ELR (cell line): ENCODE results near the gene LHFPL2.

Source experiments
- DNase-seq: peaks from one replicate; pipeline ENCODE4 v3.0.0-alpha.2; 2015; ENCODE audit warnings: low read depth

LHFPL2 gene

GRCh38 chr5:78597068-78597973, 51.3 kb downstream of the LHFPL2 start:
- DNase-seq: peak; percentile 89

- DNase-seq: no peak
These were observed 53.1 kb downstream of the LHFPL2 start for GRCh38 chr5:78595458-78595921.

DNA sequence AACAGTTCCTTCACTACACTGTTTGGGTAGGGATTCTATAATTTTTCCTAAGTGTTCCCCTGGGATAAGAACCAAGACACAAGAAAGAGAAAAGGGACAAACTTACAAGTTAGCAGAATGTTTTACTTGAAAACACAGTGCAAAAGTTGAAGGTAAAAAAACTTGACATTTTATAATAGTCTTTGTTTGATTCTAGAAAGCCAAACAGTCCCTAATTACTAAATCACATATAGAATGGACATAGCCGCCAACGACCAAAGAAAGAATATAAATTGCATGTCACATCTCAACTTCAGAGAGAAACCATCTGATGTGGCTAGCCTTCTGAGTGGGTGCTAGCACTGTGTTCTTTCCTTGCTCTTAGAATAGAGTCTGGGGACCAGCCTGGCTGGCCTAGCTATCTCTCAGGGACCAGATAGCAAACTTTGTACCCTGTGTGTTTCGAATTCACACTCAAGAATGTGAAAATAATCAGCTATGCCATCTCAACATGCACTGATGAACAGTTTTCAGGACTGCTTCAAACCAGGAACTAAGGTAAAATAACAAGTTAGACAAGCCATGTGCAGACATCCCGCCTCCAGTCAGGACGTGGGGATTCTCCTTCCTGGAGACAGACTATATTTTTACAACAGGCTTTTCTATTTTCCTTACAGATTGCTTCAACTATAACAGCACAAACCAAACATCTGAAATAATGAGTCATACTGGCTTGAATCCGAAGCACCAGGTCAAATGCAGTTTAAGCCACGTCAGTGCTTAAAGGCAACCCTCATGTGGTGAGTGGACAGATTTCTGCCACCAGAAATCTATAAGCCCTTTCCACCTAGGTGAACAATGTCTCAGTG, 53.7 kb downstream of the LHFPL2 start:
- peak; percentile 99 for DNase-seq

DNA sequence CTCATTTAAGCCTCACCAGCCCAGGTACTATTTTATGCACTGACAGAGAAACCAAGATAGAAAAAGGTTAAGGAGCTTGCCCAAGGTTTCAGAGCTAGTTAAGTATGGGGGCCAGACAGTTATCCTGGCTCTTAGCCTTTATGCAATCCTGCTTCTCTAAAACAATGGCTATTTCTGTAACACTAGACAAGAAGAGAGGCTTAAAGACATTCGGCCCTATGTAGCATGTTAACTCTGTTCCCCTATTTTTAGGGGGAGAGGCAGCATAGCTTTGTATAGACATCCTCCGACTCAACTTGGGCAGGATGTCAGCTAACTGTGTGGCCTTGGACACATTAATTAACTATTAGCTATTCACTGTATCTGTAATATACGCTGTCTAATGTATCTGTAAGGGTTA, 54.6 kb downstream of the LHFPL2 start:
- DNase-seq: no peak

DNA sequence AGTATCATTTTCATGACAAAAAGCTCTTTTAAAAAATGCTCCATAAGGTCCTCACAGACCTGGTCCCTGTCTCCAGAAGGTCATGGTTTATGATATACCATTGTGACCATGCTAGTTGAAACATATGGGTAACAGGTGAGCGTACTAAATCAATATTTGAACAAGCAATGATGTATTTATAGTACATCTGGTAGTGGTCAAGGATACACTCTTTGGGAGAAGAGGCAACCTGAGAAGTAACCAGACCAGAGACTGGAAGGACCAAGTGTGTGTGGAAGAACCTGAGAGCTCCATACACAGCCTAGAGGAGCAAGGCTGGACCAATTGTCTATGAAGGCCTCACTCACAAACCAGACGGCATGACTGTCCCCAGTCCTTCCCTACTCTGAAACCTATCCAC, 55.1 kb downstream of the LHFPL2 start:
- no peak for DNase-seq

DNA sequence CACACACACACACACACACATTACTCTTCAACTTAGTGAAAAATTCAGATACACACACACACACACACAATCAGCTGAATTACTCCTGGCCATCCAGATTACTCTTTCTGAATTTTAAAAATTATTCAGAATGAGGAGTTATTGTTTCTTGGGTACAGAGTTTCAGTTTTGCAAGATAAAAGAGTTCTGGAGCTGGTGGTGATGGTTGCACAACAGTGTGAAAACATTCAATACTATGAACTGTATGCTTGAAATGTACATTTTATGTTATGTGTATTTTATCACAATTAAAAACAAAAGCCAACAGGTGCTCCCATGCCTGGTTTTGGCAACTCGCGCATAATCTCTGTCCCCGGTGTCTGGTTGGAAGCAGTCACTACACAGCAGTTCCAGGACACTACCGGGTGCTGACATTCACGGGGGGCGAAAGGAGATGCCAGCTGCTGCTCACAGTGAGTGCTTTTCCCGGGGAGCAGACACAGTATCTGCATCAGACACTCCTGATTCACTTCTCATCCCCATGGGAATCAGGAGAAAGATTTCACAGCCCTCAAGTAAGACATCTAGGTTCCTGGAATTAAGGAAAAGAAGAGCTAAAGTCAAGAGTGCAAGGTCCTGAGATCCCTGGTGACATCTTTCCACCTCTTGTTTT, 55.7 kb downstream of the LHFPL2 start:
- no peak for DNase-seq

DNA sequence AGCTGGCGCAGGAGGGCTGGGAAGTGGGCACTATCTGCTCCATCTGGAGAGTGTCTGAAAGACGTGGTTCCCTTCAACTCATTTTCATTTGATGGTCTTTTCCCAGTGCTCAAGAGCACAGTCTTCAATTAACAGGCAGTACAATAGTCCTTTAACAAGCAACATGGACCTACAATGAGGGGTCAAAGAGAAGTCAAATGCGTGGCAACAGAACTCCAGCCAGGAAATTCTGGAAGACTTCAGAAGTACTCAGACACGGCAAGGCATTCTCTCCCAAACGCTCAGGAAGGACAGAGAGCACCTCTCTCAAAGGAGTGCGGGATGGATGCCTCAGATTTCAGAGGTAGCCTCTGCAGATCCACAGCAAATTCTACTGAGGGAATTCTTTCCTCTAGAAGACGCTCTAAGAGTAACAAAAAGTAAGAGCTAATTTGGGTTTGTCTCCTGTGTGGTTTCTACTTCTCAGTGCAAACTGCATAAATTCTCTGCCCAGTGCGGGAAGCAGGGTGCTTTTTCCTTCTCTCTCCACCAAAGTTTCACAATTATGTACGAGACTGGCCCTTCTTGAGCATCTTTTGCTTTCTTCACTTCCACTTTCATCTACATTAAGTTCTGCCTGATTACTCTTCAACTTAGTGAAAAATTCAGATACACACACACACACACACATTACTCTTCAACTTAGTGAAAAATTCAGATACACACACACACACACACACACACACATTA, 56.4 kb downstream of the LHFPL2 start:
- DNase-seq: peak; percentile 40

DNA sequence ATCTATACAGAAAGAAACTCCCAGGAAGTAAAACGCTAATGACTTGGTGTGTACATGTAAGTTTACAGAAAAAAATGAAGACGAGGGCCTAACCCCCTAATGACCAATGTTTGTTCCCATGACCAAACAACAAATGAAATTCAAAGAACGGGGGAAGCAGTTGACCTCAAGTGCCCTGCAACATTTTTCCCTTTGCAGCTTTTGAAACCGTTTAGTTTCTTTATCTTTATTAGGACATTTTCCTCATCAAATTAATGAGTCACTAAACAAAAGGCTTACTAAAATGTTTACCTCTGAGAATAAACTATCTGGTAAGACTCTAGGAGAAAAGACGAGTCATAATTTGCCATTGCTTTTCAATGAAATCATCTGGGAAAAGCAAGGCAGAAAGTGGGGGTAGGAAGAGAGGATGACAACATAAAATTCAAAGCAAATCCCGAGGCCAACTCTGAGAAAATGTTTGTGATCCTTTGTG, 57.4 kb downstream of the LHFPL2 start:
- peak; percentile 97 for DNase-seq

GRCh38 chr5:78589923-78590322, 58.6 kb downstream of the LHFPL2 start:
- no peak for DNase-seq

DNA sequence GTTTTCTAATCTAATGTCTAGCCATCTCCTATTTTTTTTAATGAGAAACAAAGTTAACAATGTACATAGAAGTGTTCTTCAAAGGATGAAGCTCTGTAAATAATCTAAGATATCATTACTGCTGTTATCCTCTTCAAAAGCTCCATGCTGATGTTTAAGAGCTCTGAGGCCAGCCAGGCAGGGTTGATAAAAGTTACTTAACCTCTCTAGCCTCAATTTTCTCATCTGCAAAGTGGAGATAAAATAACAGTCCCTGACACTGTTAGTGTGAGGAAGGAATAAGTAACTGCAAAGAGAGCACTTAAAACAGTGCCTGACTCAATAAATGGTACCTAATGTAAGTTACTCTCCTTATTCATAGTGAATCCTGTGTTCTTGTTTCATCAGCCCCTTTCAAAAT, 60.1 kb downstream of the LHFPL2 start:
- no peak for DNase-seq

- no peak for DNase-seq
These were observed 60.7 kb downstream of the LHFPL2 start for GRCh38 chr5:78587775-78588291.

DNA sequence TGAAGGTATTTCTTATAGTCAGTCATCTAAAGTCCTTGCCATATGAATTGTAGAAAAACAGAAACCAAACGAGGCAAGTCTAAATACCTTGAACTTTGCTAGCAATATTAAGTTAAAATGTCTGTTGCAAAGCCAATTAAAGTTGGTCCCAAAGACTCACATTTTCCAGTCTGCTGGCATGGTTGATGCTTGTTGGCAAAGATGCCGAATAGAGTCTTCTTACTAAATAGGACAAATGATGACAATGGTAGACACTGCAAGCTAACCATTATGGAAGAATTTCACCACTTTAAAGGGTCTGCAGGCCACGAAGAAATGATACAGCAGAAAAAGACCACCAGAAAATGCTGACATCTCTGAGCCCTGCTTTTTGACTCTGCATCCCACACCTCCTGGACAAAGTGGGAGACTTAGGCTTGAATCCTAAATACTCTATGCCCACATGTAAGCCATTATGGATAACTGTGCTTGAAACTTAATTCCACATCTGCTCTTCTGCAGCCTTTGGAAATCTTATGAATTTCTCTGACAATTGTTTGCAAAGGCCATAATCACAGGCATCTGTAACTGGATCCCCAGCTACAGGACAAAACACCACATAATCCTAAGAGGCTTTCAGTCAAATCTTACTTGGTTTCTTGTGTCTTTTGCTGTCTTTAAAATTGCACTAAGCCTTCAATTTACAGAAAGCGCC, 61.3 kb downstream of the LHFPL2 start:
- DNase-seq: no peak

- peak; percentile 99 for DNase-seq
These were observed 62.3 kb downstream of the LHFPL2 start for GRCh38 chr5:78586251-78586650.

DNA sequence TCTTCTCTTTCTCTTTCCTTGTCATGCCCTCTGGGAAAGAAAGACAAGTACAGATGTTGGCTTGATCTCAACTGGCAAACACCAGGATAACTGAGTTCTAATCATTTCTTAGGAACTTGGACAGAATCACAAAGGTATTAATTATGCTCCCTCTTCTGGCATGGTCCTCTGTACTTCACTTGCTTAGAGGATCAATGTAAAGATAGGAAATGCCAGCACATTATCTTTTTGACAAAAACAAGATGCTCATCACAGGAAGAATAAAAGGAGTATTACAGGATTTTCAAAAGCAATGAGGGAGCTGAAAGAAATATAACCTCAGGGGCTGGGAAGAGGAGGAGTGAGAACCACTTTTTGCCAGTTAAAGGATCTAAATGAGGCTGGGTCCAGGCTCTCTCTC, 70.6 kb downstream of the LHFPL2 start:
- no peak for DNase-seq

DNA sequence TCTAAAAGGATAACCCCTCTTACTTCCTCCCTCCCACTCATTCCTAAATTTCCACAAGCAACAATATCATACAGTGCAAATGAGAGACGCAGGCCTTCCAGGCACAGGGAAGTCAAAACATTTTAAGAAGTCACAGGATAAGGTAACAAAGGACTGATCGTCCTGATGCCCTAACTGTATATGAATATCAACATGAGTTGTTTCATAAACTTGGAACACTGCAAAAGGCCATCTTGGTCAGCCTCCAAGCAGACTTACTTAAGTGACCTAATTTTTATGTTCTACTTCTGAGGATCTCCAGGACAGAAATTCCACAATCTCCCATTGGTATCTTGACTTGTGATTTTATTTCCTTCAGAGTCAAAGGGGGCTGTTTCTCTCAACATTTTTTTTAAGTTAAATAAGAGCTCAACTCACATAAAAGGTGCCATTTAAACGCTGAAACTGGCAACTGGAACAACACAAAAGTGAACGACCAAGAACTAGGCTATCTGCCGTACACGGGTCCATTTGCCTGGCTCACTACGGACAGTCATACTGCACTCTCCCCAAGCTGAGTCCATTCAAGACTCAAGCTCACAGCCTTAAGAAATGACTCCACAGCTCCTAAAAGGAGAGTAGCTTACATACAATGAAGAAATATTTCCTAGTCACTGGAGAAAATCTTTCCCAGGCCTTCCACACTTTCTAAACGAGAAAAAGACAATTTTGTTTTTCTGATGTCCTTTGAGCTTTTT, 71.3 kb downstream of the LHFPL2 start:
- DNase-seq: no peak

DNA sequence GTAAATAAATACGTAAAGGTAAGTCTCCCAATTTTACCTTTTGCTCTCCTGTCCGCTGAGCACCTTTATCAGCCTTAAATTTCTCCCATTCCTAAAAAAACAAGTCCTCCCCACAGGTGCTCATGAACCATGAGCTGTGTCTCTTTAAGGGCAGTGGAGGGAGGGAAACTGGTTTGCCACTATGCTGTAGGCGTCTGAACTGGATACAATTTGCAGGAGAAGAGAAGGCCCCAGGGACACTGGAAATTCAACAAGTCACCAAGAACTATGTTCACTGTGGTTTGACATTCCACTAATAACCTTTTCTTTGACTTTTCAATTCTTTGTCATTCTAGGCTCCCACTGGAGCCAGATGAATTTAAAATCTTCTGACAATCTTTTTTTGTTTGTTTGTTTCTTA, 72.2 kb downstream of the LHFPL2 start:
- DNase-seq: no peak

- DNase-seq: peak; percentile 63
These were observed 73.8 kb downstream of the LHFPL2 start for GRCh38 chr5:78574731-78575161.

GRCh38 chr5:78574131-78574673, 74.4 kb downstream of the LHFPL2 start:
- DNase-seq: no peak

- DNase-seq: no peak
These were observed 75.3 kb downstream of the LHFPL2 start for GRCh38 chr5:78573318-78573717.

- DNase-seq: no peak
These were observed 77.9 kb downstream of the LHFPL2 start for GRCh38 chr5:78570646-78571045.
